Measurements from ENCODE around the gene MYL5. TPM values are rescaled to one million over a fixed set of nuclear protein-coding genes. Genes with fewer than 3 reads are reported as not detected.

The MYL5 gene
- total and polyA plus RNA-seq, 10 of the 15 experiments (the other 5 are each of a cell fraction or from before 2014, with no cell fraction given), result 1.2 to 13.8 (median 7.1) TPM

GRCh38 chr4:653080-653821, 21.1 kb upstream of the MYL5 start:
- SMC1A ChIA-PET (ENCODE audit: uncharacterized antibody, unreplicated experiment), result no interaction called here
- no peak for DNase-seq (ENCODE audit: low read depth, low spot score)
- Histone ChIP-seq H3K27ac (ENCODE audit: control insufficient read depth, insufficient read depth) (no peak overlapping the region), H3K36me3 (ENCODE audit: control insufficient read depth in 2 of 2, insufficient read depth in 2 of 2, low read length in 1 of 2) (no peaks in the 10 kb centered on the region), H3K9ac (ENCODE audit: control insufficient read depth, insufficient read depth, low read length) (no peak overlapping the region), H3K4me2 (ENCODE audit: control insufficient read depth, insufficient read depth) (no peak overlapping the region), H2AFZ (ENCODE audit: control insufficient read depth, low read depth, low read length) (no peak overlapping the region), H3K27me3 (replicated peaks in 1 of 2; ENCODE audit: control insufficient read depth in 2 of 2, insufficient read depth in 2 of 2, low read length in 1 of 2) (no peaks in the 10 kb centered on the region), H4K20me1 (ENCODE audit: control insufficient read depth, insufficient read depth) (no peaks in the 10 kb centered on the region), H3K79me2 (ENCODE audit: control insufficient read depth, insufficient read depth, low read length) (no peaks in the 10 kb centered on the region), H3K4me1 (ENCODE audit: control insufficient read depth, insufficient read depth, low read length) (no peaks in the 10 kb centered on the region), H3K9me3 (replicated peaks; ENCODE audit: control insufficient read depth, insufficient read depth, low read length) (no peaks in the 10 kb centered on the region; the same call in 2 of the 3 replicates), H3K4me3 (no peak overlapping the region)
- 59% methylated on average over 27 of the region's 35 CpGs for WGBS (ENCODE audit: insufficient coverage, insufficient replicate concordance, low lambda C conversion rate, missing lambda C conversion rate)
- intact Hi-C loops (cut with micrococcal nuclease; ENCODE audit: unreplicated experiment) (no loop called here), in situ Hi-C loops (cut with MboI) (no loop called here)
- TF ChIP-seq IKZF2 (IDR thresholded peaks at IDR 0.05) (no peak), EZH2 (IDR thresholded peaks at IDR 0.05; ENCODE audit: borderline replicate concordance, control insufficient read depth, low read depth, low read length) (no peak), RBBP5 (conservative IDR thresholded peaks at IDR 0.05) (no peak), CHD2 (IDR thresholded peaks at IDR 0.05; ENCODE audit: borderline replicate concordance, low read depth, low read length) (no peak), GATAD2B (conservative IDR thresholded peaks at IDR 0.05; ENCODE audit: low read depth) (no peak), BCL11A (IDR thresholded peaks at IDR 0.05; ENCODE audit: low read depth, low read length) (no peak), IKZF1 (conservative IDR thresholded peaks at IDR 0.05) (no peak), ZNF274 (IDR thresholded peaks at IDR 0.05; ENCODE audit: insufficient read depth, insufficient read length) (no peak), FOXK2 (IDR thresholded peaks at IDR 0.05) (no peak), ZNF207 (IDR thresholded peaks at IDR 0.05; ENCODE audit: borderline replicate concordance) (no peak), RAD21 (IDR thresholded peaks at IDR 0.05; ENCODE audit: insufficient read depth, low read depth, low read length) (no peak)
- TF ChIP-seq, protein P1, sequence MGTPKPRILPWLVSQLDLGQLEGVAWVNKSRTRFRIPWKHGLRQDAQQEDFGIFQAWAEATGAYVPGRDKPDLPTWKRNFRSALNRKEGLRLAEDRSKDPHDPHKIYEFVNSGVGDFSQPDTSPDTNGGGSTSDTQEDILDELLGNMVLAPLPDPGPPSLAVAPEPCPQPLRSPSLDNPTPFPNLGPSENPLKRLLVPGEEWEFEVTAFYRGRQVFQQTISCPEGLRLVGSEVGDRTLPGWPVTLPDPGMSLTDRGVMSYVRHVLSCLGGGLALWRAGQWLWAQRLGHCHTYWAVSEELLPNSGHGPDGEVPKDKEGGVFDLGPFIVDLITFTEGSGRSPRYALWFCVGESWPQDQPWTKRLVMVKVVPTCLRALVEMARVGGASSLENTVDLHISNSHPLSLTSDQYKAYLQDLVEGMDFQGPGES (IDR thresholded peaks at IDR 0.05), result no peak
- TF ChIP-seq, protein P2, sequence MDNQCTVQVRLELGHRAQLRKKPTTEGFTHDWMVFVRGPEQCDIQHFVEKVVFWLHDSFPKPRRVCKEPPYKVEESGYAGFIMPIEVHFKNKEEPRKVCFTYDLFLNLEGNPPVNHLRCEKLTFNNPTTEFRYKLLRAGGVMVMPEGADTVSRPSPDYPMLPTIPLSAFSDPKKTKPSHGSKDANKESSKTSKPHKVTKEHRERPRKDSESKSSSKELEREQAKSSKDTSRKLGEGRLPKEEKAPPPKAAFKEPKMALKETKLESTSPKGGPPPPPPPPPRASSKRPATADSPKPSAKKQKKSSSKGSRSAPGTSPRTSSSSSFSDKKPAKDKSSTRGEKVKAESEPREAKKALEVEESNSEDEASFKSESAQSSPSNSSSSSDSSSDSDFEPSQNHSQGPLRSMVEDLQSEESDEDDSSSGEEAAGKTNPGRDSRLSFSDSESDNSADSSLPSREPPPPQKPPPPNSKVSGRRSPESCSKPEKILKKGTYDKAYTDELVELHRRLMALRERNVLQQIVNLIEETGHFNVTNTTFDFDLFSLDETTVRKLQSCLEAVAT (IDR thresholded peaks at IDR 0.05), result no peak
- TF ChIP-seq, protein P3, sequence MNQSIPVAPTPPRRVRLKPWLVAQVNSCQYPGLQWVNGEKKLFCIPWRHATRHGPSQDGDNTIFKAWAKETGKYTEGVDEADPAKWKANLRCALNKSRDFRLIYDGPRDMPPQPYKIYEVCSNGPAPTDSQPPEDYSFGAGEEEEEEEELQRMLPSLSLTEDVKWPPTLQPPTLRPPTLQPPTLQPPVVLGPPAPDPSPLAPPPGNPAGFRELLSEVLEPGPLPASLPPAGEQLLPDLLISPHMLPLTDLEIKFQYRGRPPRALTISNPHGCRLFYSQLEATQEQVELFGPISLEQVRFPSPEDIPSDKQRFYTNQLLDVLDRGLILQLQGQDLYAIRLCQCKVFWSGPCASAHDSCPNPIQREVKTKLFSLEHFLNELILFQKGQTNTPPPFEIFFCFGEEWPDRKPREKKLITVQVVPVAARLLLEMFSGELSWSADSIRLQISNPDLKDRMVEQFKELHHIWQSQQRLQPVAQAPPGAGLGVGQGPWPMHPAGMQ (IDR thresholded peaks at IDR 0.05; ENCODE audit: borderline replicate concordance), result no peak
- TF ChIP-seq, protein P4, sequence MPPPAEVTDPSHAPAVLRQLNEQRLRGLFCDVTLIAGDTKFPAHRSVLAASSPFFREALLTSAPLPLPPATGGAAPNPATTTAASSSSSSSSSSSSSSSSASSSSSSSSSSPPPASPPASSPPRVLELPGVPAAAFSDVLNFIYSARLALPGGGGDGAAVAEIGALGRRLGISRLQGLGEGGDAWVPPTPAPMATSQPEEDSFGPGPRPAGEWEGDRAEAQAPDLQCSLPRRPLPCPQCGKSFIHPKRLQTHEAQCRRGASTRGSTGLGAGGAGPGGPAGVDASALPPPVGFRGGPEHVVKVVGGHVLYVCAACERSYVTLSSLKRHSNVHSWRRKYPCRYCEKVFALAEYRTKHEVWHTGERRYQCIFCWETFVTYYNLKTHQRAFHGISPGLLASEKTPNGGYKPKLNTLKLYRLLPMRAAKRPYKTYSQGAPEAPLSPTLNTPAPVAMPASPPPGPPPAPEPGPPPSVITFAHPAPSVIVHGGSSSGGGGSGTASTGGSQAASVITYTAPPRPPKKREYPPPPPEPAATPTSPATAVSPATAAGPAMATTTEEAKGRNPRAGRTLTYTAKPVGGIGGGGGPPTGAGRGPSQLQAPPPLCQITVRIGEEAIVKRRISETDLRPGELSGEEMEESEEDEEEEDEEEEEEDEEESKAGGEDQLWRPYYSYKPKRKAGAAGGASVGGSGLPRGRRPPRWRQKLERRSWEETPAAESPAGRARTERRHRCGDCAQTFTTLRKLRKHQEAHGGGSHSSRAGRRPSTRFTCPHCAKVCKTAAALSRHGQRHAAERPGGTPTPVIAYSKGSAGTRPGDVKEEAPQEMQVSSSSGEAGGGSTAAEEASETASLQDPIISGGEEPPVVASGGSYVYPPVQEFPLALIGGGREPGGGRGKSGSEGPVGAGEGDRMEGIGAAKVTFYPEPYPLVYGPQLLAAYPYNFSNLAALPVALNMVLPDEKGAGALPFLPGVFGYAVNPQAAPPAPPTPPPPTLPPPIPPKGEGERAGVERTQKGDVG (CRISPR knock-in tag; IDR thresholded peaks at IDR 0.05), result no peak
- no peak for FAIRE-seq
- POLR2A ChIA-PET, result interaction anchor here (0.6 kb wide), 1 partner anchor 26 kb away, joined by 4 read pairs; no protein-coding TSS in a partner anchor
- CTCF ChIA-PET, result no interaction called here
- no peak for ATAC-seq
- no TSS peak for BruUV-seq (replicated peaks)
- RAD21 ChIA-PET (ENCODE audit: unreplicated experiment), result no interaction called here

Measured in GM12878 (cell line).